EH (cell line): ENCODE data around the gene GLS.
"Not testable (repeated sequence)": the region's sequence is repeated elsewhere in the genome, so short reads cannot be mapped to it uniquely, and the experiment has no call there.

Experiments
- DNase-seq: peaks from one replicate; pipeline ENCODE4 v3.0.0-alpha.2; 2015; ENCODE audit warnings: low read depth

Gene GLS

DNA sequence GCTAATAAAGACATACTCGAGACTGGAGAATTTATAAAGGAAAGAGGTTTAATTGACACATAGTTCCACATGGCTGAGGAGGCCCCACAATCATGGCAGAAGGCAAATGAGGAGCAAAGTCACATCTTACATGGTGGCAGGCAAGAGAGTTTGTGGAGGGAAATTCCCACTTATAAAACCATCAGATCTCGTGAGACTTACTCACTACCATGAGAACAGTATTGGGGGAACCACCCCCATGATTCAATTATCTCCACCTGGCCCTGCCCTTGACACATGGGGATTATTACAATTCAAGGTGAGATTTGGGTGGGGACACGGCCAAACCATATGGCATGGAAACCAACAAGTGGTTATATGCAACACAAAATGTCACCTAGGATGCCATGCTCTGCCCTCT lies 114.7 kb downstream of the GLS start:
- DNase-seq: not testable (repeated sequence)

DNA sequence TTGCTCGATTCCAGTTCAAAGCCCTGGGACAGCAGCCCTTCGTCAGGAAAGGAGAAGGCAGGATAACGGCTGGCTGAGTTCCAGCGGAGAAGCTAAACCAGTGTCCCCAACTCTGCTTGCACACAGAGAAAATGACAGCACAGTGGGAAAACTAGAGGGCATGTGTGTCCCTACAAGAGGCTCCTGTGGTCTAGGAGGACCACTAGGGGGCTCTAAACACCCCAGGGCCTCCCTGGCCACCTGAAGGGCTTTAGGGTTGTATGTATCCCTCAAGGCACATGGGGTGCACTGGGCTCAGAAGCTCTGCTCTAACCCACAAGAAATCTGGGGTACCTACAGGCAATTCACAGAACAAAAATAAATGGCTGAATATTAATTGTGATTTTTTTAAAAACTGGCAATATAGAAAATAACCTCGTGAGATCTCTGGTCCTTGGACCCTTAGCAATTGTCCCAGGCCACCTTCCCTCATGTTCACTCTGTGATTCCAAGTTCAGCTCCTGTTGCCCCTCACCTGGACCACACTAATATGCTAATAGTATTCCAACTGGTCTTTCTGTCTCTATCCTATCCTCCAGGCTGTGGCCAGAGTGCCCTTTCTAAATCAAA lies 115.8 kb downstream of the GLS start:
- peak; percentile 56 for DNase-seq

GRCh38 chr2:190996947-190997346 lies 116.3 kb downstream of the GLS start:
- DNase-seq: no peak

DNA sequence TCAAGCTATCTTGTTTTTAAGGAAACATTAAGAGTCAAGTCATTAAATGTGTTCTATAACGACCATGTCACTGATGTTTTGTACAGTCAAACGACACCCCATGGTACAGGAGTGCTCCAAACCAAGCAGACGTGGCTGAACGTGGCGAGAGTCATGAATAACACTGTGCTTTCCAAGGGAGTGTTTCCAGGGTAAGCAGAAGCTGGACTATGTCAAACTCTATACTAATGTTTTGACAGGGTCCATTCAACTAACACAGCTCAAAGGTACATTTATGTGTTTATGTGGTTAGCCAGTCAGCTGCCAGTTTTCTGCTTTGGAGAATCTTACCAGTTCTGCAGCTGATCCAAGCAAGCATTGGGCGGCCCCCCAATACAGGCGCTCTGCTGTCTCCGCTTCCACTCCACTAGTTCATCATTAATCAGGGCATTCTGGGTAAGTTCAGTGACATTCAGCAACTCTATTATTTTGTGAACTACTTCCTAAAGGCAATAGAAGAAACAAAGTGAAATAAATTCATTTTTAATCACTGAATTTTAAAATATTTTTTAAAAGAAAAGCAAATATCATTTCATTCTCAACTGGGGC lies 117.0 kb downstream of the GLS start:
- DNase-seq: no peak

DNA sequence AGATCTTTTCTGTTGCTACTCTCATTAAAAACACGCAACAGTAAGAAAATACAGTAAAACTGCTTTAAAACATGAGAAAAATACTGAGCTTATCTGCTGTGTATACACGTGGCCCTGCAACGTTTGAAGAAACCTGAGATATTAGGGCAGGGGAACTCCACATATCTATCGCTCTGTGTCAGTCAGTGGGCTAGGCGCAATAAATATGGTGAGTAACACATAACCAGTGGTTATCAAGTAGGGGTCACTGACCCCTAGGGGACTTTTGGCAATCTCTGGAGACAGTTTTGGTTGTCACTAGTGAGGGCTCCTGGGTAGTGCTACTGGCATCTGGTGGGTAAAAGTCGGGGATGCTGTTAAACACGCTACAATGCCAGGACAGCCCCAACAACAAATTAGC lies 118.4 kb downstream of the GLS start:
- no peak for DNase-seq

DNA sequence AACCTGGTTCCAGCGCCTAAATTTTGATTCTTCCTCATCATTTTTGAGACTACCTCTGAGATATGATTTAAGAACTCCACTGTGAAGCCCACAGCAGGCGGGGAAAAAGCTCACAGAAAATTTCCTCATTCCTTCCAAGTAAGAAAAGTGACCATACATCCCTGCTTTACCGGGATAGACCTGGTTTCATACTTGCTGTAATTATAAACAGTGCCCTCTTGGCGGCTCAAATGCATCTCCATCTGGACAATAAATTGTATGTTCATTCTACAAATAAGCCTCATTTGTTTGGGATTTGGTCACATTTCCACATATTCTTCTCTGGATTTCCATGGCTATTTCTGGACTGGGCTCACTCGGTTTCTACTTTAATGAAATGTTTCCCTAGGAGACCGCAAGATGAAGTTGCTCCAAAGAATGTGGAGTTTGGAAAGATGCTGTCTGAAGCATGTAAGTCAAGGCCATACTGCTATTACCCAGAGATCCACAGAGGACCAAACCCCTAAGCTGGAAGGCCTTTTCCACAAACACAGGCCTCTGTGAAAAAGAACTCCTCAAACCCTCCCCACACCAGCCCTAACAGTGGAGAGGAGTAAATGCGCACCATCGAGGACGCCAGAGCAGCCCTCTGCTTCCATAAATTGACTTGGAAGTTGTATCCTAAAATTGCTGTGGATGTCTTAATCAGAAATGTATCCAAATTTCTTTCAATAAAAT lies 119.5 kb downstream of the GLS start:
- peak; percentile 53 for DNase-seq

DNA sequence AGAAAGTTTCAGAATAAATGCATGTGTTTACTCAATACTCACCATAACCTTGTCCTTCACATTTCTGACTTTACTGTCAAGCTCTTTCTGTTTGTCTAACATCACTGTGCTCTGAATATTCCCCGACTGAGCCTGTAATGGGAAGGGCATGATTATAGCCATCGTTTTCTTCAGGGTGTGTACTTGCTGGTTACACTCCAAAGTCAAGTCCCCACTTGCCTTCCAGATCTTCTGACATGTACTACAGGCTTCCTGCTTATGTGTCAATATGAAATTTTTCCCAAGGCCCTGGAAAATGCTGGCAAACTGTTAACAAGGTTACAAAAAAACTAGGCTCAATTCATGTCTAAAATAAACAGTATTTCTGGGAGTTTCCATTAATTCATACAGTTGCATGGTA lies 120.4 kb downstream of the GLS start:
- DNase-seq: no peak

DNA sequence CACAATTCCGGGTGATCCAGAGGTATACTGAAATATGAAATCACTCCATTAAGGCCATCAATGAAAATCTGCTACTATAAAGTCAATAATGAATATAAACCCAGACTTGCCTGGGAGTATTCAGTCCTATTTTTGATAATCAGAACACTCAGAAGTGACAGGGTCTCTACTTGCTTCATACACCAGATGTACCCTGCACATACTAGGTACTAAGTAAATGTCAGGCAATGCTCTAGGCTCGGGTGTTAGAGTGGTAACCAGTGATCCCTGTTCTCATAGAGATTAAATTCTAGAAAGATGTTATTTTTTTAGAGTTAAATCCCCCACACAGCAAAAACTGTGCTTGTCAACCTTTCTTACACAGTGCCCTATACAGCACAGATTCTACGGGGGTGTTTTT lies 121.0 kb downstream of the GLS start:
- DNase-seq: no peak

- no peak for DNase-seq
Measured at GRCh38 chr2:191003405-191004309, 123.0 kb downstream of the GLS start.

- no peak for DNase-seq
Measured at GRCh38 chr2:191006297-191006696, 125.7 kb downstream of the GLS start.

DNA sequence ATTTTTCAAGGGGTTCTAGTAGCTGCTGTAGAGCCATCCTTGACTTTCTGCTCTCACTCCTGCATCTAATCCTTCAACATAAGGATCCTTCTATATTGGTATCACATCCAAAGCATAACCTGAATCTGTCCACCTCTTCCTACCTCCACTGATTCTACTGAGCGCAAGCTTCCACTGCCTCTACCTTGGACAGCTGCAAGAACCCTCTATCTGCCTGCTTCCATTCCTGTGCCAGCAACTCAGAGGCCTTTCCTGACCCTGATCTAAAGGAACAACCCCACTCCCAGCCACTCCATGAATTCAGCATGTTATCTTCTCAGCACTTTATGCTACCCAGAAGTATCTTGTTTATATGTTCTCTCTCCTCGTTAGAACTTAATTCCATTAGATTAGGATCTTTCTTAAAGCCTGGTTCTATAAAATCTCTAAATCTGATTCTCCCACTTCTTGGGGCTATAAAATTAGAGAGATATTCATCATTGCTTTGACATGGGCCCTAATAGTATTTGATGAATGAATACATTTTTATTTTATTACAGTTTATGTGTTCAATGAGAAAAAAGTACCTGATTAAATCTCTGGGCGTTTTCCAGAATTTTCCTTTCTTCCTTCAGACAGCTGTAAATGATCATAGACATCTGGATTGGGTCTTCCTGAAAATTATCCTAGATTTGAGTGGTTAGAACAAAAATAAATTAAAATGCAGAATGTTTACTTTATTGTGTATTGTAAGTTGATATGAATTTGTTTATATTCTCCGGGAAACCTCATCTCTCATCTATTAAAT lies 126.6 kb downstream of the GLS start:
- no peak for DNase-seq

- DNase-seq: no peak
Measured at GRCh38 chr2:191008286-191008685, 127.7 kb downstream of the GLS start.

GRCh38 chr2:191009541-191010374 lies 129.1 kb downstream of the GLS start:
- peak; percentile 70 for DNase-seq

DNA sequence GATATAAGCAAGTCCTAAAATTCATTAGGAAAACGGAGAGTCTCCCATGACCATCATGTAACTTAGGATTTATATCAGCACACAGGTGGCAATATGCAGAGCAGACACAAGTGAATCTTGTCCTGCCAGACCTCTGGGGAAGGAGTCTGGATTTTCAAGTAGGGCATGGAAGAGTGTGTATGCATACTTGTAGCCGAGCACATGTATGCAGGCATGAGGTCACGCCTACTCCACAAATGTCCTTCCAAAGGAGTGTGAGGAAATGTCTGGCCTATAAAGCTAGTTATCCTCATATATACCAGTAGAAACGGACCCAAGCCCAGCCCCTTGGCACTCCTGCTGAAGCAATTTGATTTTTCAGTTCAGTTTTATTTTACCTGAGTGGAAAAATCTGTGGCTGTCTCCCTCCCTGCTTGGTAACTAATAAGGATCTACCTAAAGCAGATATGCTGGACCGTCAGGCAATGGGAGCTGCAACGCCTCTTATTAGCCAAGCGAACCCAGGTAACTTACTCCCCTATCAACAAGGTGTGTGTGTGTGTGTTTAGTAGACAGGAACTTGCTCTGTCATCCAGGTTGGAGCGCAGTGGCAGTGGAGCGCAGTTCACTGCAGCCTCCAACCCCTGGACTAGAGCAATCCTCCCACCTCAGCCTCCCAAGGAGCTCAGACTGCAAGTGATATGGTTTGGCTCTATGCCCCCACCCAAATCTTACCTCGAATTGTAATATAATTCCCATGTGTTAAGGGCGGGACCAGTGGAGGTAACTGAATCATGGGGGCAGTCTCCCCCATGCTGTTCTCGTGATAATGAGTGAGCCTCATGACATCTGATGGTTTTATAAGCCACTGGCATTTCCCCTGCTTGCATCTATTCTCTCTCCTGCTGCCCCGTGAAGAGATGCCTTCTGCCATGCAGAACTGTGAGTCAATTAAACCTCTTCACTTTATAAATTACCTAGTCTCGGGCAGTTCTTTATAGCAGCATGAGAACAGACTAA lies 130.6 kb downstream of the GLS start:
- DNase-seq: no peak

GRCh38 chr2:191012346-191012745 lies 131.7 kb downstream of the GLS start:
- DNase-seq: no peak

GRCh38 chr2:191012845-191013681 lies 132.4 kb downstream of the GLS start:
- DNase-seq: peak; percentile 42

- no peak for DNase-seq
Measured at GRCh38 chr2:191013682-191013931, 133.0 kb downstream of the GLS start.

DNA sequence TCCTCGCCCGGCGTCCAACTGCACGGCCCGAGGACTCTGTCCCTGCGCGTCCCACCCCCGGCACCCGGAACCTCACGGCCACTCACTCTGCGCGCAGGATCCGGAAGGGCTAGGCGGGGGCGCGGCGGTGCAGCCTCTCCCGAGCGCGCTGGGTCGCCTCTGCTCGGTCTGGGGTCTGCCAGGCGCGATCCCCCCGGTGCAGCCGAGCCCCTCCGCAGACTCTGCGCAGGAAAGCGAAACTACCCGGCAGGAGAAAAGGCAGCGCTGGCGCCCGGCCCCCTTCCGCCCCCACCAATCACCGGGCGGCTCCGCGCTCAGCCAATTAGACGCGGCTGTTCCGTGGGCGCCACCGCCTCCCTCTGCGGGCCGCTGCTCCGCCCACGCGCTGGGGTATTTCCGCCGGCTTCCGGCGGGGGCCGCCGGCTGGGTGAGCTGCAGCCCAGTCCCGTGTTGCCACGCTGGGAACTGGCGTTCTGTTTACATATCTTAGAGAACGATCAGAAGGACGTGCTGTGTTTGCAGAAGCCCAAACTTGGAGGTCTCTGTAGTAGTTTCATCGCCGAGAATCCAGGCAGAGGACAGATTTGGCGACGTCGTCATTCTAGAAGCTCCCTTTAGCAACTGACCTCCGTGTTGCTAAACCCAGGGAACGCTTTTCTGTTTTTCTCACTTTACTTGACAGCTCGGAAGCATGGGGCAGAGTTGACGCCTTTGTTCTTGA lies 133.5 kb downstream of the GLS start, which contains the start of gene STAT1:
Gene STAT1, minus strand, starts transcription at position 240 of the 721 bp plus-strand sequence. CDS start 4,168 bp downstream, outside the sequence.
- peak; percentile 93 for DNase-seq
